ENCODE data around the gene CACNA1G.

Gene CACNA1G

DNA sequence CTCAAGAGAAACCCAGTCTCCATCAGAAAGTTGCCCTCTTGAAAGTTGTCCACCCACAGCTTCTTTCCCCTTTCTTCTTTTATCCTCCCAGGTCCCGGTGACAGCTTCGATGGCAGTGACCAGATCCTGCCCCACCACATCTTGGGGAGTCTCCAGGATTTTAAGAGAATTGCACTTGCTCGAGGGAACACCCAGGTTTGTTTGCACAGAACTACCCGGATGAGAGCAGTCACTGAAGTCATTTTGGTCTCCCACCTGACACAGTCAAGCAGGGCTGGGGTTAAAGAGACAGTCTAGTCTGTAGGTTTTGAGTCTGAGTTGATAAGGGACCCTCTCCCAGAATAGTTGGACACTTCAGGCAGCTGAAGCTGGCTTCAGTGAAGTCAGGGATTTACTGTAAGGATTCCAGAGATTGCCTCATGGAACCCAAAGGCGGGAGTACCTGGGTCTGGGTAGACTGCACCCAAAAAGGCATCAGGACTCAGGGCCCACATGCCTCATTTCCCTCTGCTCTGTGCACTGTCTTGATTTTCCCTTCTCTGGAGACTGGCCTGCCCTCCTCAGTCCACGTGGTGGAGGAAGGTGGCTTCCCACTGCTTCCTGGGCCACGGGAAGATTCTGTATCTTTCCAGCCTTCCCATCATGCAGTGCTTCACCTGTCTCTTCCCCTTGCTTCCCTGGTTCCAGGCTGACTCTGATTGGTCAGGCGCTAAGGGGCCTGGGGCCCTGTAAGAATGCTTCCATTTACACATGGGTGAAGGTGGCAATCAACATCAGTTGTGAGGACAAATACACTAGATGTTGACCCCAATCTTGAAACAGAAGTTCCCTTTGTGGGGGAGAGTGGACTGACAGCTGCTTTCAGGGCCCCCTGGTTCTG is 42.8 kb upstream of the CACNA1G start:
- Histone ChIP-seq H3K4me3 (ENCODE audit: low read depth, low read length, poor library complexity, severe bottlenecking) (no peak overlapping the region), H3F3A (ENCODE audit: insufficient read depth, low read length) (no peaks in the 10 kb centered on the region), H3K9ac (ENCODE audit: low read length) (no peak overlapping the region), H4K20me1 (ENCODE audit: insufficient read depth, low read length) (no peaks in the 10 kb centered on the region), H2AFZ (ENCODE audit: low read length) (no peak overlapping the region), H3K4me2 (ENCODE audit: low read length) (no peak overlapping the region), H3K36me3 (ENCODE audit: insufficient read depth, low read length) (no peaks in the 10 kb centered on the region), H3K9me3 (ENCODE audit: low read length) (no peaks in the 10 kb centered on the region), H3K27me3 (ENCODE audit: insufficient read depth, low read length) (no peaks in the 10 kb centered on the region; the same call in 1 of the 2 replicates), H3K27ac (ENCODE audit: low read depth, low read length, poor library complexity, severe bottlenecking) (no peak overlapping the region), H3K79me2 (ENCODE audit: insufficient read depth, low read length) (no peaks in the 10 kb centered on the region), H3K9me2 (ENCODE audit: low read depth, low read length) (no peaks in the 10 kb centered on the region), H3K4me1 (ENCODE audit: insufficient read depth, low read length, severe bottlenecking) (no peaks in the 10 kb centered on the region)
- TF ChIP-seq, protein P1, sequence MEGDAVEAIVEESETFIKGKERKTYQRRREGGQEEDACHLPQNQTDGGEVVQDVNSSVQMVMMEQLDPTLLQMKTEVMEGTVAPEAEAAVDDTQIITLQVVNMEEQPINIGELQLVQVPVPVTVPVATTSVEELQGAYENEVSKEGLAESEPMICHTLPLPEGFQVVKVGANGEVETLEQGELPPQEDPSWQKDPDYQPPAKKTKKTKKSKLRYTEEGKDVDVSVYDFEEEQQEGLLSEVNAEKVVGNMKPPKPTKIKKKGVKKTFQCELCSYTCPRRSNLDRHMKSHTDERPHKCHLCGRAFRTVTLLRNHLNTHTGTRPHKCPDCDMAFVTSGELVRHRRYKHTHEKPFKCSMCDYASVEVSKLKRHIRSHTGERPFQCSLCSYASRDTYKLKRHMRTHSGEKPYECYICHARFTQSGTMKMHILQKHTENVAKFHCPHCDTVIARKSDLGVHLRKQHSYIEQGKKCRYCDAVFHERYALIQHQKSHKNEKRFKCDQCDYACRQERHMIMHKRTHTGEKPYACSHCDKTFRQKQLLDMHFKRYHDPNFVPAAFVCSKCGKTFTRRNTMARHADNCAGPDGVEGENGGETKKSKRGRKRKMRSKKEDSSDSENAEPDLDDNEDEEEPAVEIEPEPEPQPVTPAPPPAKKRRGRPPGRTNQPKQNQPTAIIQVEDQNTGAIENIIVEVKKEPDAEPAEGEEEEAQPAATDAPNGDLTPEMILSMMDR (IDR thresholded peaks at IDR 0.05; ENCODE audit: low read length) = no peak
- TF ChIP-seq EZH2 (IDR thresholded peaks at IDR 0.05; ENCODE audit: borderline replicate concordance, low read length) = no peak

DNA sequence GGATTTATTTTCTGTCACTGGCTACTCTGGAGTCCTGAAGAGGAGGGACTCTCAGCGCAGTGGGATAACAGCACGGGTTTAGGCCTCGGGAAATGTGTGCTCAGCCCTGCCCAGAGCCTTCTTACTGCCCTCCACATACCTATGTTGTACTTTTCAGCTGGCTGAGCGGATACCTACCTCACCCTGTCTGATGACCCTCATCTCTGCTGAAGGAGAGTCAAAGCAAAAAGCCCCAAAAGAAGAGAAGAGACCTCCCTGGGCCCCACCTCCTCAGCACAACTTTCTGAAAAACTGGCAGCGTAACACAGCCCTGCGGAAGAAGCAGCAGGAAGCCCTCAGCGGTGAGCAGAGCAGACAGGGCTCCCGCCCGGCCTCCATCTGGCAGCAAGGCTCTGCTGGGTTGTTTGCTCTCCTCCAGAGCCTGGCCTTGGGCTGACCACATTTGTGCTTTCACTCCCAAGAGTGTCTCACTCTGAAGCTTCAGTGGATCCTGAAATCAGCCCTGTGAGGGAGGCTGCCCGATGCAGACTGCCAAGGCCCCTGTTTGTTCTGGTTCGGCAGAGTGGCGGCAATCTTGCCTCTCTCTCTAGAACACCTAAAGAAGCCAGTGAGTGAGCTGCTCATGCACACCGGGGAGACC is 42.0 kb upstream of the CACNA1G start:
- TF ChIP-seq, protein P1 (IDR thresholded peaks at IDR 0.05; ENCODE audit: low read length) = no peak
- no peak for TF ChIP-seq EZH2 (IDR thresholded peaks at IDR 0.05; ENCODE audit: borderline replicate concordance, low read length)
- Histone ChIP-seq H3K27me3 (ENCODE audit: insufficient read depth, low read length) (no peaks in the 10 kb centered on the region; the same call in 1 of the 2 replicates), H3K4me2 (ENCODE audit: low read length) (no peak overlapping the region), H3K27ac (ENCODE audit: low read depth, low read length, poor library complexity, severe bottlenecking) (no peak overlapping the region), H2AFZ (ENCODE audit: low read length) (no peak overlapping the region), H3K9me2 (ENCODE audit: low read depth, low read length) (no peaks in the 10 kb centered on the region), H3K79me2 (ENCODE audit: insufficient read depth, low read length) (no peaks in the 10 kb centered on the region), H4K20me1 (ENCODE audit: insufficient read depth, low read length) (no peaks in the 10 kb centered on the region), H3K4me1 (ENCODE audit: insufficient read depth, low read length, severe bottlenecking) (no peaks in the 10 kb centered on the region), H3K4me3 (ENCODE audit: low read depth, low read length, poor library complexity, severe bottlenecking) (no peak overlapping the region), H3K9ac (ENCODE audit: low read length) (no peak overlapping the region), H3K36me3 (ENCODE audit: insufficient read depth, low read length) (no peaks in the 10 kb centered on the region), H3F3A (ENCODE audit: insufficient read depth, low read length) (no peaks in the 10 kb centered on the region), H3K9me3 (ENCODE audit: low read length) (no peaks in the 10 kb centered on the region)

DNA sequence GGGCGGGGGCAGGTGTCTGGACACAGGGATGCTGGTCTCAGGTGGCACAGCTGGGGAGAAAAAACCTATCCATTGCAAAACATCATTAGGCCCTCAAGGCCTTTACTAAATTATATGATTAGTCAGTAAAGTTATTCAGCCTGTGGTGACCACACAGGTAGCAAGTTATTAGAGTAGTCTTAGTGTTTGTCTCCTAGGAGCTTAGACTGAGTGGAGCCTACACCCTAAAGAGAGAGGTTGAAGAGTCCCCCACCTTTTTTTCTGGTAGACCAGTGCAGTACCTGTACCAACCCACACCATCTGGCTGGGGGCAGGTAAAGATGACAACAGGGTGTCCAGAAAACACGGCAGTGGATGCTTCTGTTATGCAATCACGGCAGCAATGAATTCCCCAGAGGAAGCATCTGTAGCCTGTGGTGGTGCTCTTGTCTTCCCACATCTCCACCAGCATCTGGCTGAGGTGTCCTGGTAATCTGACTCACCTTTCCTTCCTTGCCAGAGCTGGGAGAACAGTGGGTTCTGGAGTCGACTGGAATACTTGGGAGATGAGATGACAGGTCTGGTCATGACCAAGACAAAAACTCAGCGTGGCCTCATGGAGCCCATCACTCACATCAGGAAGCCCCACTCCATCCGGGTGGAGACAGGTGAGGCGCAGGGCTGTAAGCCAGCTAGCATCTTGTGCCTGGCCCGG is 41.2 kb upstream of the CACNA1G start:
- no peaks in the 10 kb centered on the region for H4K20me1 ChIP-seq (ENCODE audit: insufficient read depth, low read length)
- no peaks in the 10 kb centered on the region for H3K79me2 ChIP-seq (ENCODE audit: insufficient read depth, low read length)
- H2AFZ ChIP-seq (ENCODE audit: low read length) = no peak overlapping the region
- no peak overlapping the region for H3K27ac ChIP-seq (ENCODE audit: low read depth, low read length, poor library complexity, severe bottlenecking)
- H3K27me3 ChIP-seq (ENCODE audit: insufficient read depth, low read length) = no peaks in the 10 kb centered on the region; the same call in 1 of the 2 replicates
- no peaks in the 10 kb centered on the region for H3K9me2 ChIP-seq (ENCODE audit: low read depth, low read length)
- H3K9ac ChIP-seq (ENCODE audit: low read length) = no peak overlapping the region
- H3K36me3 ChIP-seq (ENCODE audit: insufficient read depth, low read length) = no peaks in the 10 kb centered on the region
- H3K9me3 ChIP-seq (ENCODE audit: low read length) = no peaks in the 10 kb centered on the region
- H3F3A ChIP-seq (ENCODE audit: insufficient read depth, low read length) = no peaks in the 10 kb centered on the region
- no peak overlapping the region for H3K4me3 ChIP-seq (ENCODE audit: low read depth, low read length, poor library complexity, severe bottlenecking)
- H3K4me1 ChIP-seq (ENCODE audit: insufficient read depth, low read length, severe bottlenecking) = no peaks in the 10 kb centered on the region
- TF ChIP-seq EZH2 (IDR thresholded peaks at IDR 0.05; ENCODE audit: borderline replicate concordance, low read length) = no peak
- TF ChIP-seq, protein P1 (IDR thresholded peaks at IDR 0.05; ENCODE audit: low read length) = no peak
- no peak overlapping the region for H3K4me2 ChIP-seq (ENCODE audit: low read length)
